ENCODE data around the gene RAB21. TPM values are rescaled to one million over a fixed set of nuclear protein-coding genes. Genes with fewer than 3 reads are reported as not detected.

RAB21 gene
- total RNA-seq, 1 experiment from 2014 or later = 53.0 TPM

DNA sequence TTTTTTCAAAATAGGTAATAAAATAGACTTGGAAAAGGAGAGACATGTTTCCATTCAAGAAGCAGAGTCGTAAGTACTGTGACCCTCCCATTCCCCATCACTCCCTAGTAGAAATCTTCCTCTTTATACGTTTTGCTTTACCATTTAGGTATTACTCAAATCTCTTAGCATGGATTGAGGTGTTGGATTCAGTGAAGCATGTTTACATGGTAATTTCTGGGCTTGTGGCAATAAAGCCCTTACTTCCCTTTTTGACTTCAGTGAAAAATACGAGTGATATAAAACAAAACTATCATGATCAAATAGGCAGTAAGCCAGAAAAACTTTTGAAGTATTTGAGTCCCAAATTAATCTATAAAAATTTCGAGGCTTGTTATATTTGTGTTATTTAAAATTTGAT, 27.4 kb downstream of the RAB21 start:
- H2BK12ac ChIP-seq (ENCODE audit: insufficient read length, low read depth, low read length) = no peak overlapping the region
- H2AFZ ChIP-seq (ENCODE audit: low read length) = no peak overlapping the region
- no peaks in the 10 kb centered on the region for H3K79me2 ChIP-seq (ENCODE audit: insufficient read depth, low read length)

More for the DNA sequence above, 27.4 kb downstream of the RAB21 start:
- H3K4me1 ChIP-seq (ENCODE audit: insufficient read depth, low read length) = no peaks in the 10 kb centered on the region
- no peak overlapping the region for H2BK15ac ChIP-seq (ENCODE audit: low read depth, low read length)
- no peak overlapping the region for H4K5ac ChIP-seq (ENCODE audit: insufficient read length, low read depth, low read length)
- H3K23me2 ChIP-seq (ENCODE audit: insufficient read length, low read depth, low read length, poor library complexity, severe bottlenecking) = no peaks in the 10 kb centered on the region
- Mint-ChIP-seq H3K4me1 (no peaks in the 10 kb centered on the region), H3K27me3 (ENCODE audit: low read depth) (no peaks in the 10 kb centered on the region), H3K36me3 (ENCODE audit: insufficient read depth in 1 of 3, low read depth in 3 of 3) (peaks cover 7 to 29% (median 27%) of the 10 kb centered on the region in 3 experiments; a peak in 5 of 7 replicates), H3K27ac (no peak overlapping the region), H3K9me3 (no peaks in the 10 kb centered on the region), H3K4me3 (no peak overlapping the region)
- H3K27ac ChIP-seq (ENCODE audit: insufficient read length, low read depth, low read length) = no peak overlapping the region
- no peaks in the 10 kb centered on the region for H3K9me3 ChIP-seq (ENCODE audit: control insufficient read depth, low read depth, low read length)
- no peak overlapping the region for H3K4ac ChIP-seq (ENCODE audit: low read depth, low read length)
- no peaks in the 10 kb centered on the region for H4K20me1 ChIP-seq (ENCODE audit: control insufficient read depth, insufficient read depth, insufficient read length)
- H3K9ac ChIP-seq (ENCODE audit: extremely low read depth, insufficient read length, low read length) = no peak overlapping the region
- no peak overlapping the region for H2BK5ac ChIP-seq (ENCODE audit: insufficient read length, low read length)
- TF ChIP-seq, protein P1, sequence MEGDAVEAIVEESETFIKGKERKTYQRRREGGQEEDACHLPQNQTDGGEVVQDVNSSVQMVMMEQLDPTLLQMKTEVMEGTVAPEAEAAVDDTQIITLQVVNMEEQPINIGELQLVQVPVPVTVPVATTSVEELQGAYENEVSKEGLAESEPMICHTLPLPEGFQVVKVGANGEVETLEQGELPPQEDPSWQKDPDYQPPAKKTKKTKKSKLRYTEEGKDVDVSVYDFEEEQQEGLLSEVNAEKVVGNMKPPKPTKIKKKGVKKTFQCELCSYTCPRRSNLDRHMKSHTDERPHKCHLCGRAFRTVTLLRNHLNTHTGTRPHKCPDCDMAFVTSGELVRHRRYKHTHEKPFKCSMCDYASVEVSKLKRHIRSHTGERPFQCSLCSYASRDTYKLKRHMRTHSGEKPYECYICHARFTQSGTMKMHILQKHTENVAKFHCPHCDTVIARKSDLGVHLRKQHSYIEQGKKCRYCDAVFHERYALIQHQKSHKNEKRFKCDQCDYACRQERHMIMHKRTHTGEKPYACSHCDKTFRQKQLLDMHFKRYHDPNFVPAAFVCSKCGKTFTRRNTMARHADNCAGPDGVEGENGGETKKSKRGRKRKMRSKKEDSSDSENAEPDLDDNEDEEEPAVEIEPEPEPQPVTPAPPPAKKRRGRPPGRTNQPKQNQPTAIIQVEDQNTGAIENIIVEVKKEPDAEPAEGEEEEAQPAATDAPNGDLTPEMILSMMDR (conservative IDR thresholded peaks at IDR 0.05) = no peak
- WGBS (ENCODE audit: extremely low coverage, insufficient read length, low lambda C conversion rate) = no CpG with 5 or more reads among the region's 4 CpGs
- no peaks in the 10 kb centered on the region for H3K79me1 ChIP-seq (ENCODE audit: insufficient read depth, low read depth, low read length, poor library complexity, severe bottlenecking)
- no peaks in the 10 kb centered on the region for H3K27me3 ChIP-seq (ENCODE audit: insufficient read depth, low read length)
- H2BK20ac ChIP-seq (ENCODE audit: low read depth, low read length, poor library complexity, severe bottlenecking) = no peak overlapping the region
- no peak overlapping the region for H3K4me2 ChIP-seq (ENCODE audit: insufficient read depth, insufficient read length, low read length)
- H3K14ac ChIP-seq (ENCODE audit: insufficient read depth, low read length) = no peak overlapping the region
- no peak overlapping the region for H2AK5ac ChIP-seq (ENCODE audit: insufficient read length, low read length)
- no peak overlapping the region for H4K91ac ChIP-seq (ENCODE audit: insufficient read length, low read depth, low read length)
- no peak overlapping the region for H3K56ac ChIP-seq (ENCODE audit: insufficient read length, low read depth, low read length)
- DNase-seq = no peak
- H3K23ac ChIP-seq (ENCODE audit: insufficient read length, low read depth, low read length) = no peak overlapping the region
- H3T11ph ChIP-seq (ENCODE audit: low read length) = no peak overlapping the region
- H3K18ac ChIP-seq (ENCODE audit: insufficient read length, low read depth, low read length) = no peak overlapping the region
- H2BK120ac ChIP-seq (ENCODE audit: low read depth, low read length, poor library complexity, severe bottlenecking) = no peak overlapping the region
- H4K8ac ChIP-seq (replicated peaks; ENCODE audit: insufficient read length, low read depth, low read length) = no peak overlapping the region

Data from H9 (cell line).